ENCODE measurements around the gene LRRC38.
"Not testable (repeated sequence)": the region's sequence is repeated elsewhere in the genome, so short reads cannot be mapped to it uniquely, and the experiment has no call there.

Gene LRRC38

DNA sequence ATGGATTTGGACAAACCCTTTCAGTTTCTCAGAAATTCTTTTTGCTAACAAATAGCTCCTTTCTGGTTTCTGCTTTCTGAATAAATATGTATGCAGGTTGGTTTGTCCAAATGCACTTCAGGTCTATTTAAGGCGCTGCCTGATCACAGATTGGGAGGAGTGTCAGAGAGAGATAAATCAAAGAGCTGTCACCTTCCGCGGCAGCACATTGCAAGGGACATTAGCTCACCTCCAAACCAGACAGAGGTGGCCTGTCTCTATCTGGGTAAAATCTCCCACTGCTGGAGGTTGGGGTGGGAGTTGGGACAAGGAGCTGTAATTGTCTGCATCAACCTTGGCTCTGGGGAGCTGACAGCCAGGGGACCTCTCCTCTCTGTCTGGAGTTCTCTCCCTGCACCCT is 78.3 kb downstream of the LRRC38 start:
- POLR2A ChIA-PET (ENCODE audit: low non-redundant PET), result no interaction called here
- DNase-seq (ENCODE audit: low spot score), result no peak
- CTCF ChIA-PET, result no interaction called here
- TF ChIP-seq CTCF (conservative IDR thresholded peaks at IDR 0.05; ENCODE audit: low read depth), result no peak
- H3K27ac ChIP-seq, result no peak overlapping the region

DNA sequence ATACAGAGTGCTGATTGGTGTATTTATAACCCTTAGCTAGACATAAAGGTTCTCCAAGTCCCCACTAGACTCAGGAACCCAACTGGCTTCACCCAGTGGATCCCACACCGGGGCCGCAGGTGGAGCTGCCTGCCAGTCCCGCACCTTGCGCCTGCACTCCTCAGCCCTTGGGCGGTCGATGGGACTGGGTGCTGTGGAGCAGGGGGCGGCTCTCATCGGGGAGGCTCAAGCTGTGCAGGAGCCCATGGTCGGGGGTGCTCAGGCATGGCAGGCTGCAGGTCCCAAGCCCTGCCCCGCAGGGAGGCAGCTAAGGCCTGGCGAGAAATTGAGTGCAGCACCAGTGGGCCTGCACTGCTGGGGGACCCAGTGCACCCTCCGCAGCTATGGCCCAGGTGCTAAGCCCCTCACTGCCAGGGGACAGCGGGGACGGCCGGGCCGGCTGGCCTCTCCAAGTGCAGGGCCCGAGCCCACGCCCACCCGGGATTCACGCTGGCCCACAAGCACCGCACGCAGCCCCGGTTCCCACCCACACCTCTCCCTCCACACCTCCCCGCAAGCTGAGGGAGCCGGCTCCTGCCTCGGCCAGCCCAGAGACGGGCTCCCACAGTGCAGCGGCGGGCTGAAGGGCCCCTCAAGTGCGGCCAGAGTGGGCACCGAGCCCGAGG is 80.0 kb downstream of the LRRC38 start:
- DNase-seq (ENCODE audit: low spot score); CTCF ChIA-PET; H3K27ac ChIP-seq: not testable (repeated sequence)
- POLR2A ChIA-PET (ENCODE audit: low non-redundant PET), result interaction anchor here (0.6 kb wide), 1 partner anchor 1340 kb away, joined by 3 read pairs; no protein-coding TSS in a partner anchor

GRCh38 chr1:13432251-13432650 is 81.6 kb downstream of the LRRC38 start:
- POLR2A ChIA-PET (ENCODE audit: low non-redundant PET), result no interaction called here
- DNase-seq (ENCODE audit: low spot score), result no peak
- CTCF ChIA-PET, result no interaction called here
- H3K27ac ChIP-seq, result no peak overlapping the region
- no peak for TF ChIP-seq CTCF (conservative IDR thresholded peaks at IDR 0.05; ENCODE audit: low read depth)

GRCh38 chr1:13430495-13430894 is 83.3 kb downstream of the LRRC38 start:
- no peak for DNase-seq (ENCODE audit: low spot score)
- CTCF ChIA-PET, result no interaction called here
- POLR2A ChIA-PET (ENCODE audit: low non-redundant PET), result no interaction called here
- no peak for TF ChIP-seq CTCF (conservative IDR thresholded peaks at IDR 0.05; ENCODE audit: low read depth)
- no peak overlapping the region for H3K27ac ChIP-seq

Data from RWPE1 (cell line).